ENCODE results near the gene ALDOC.
A peak's percentile ranks its signal among the peaks of the same experiment; 100 is the strongest.
"Not testable (repeated sequence)": the region's sequence is repeated elsewhere in the genome, so short reads cannot be mapped to it uniquely, and the experiment has no call there.

ALDOC gene

GRCh38 chr17:28580959-28581358, 4.3 kb upstream of the ALDOC start:
- no peak for DNase-seq

GRCh38 chr17:28579526-28579925, 2.8 kb upstream of the ALDOC start:
- no peak for DNase-seq

- no peak for DNase-seq
Measured at GRCh38 chr17:28578246-28579195, 1.8 kb upstream of the ALDOC start.

- no peak for DNase-seq
Measured at GRCh38 chr17:28577466-28577824, 750 bp upstream of the ALDOC start.

GRCh38 chr17:28576016-28576415, 679 bp downstream of the ALDOC start:
- not testable (repeated sequence) for DNase-seq

GRCh38 chr17:28575126-28575795, 1.4 kb downstream of the ALDOC start:
- no peak for DNase-seq

- no peak for DNase-seq
Measured at GRCh38 chr17:28574526-28574925, 2.2 kb downstream of the ALDOC start.

- no peak for DNase-seq
Measured at GRCh38 chr17:28573966-28574480, 2.7 kb downstream of the ALDOC start.

GRCh38 chr17:28573521-28573920, 3.2 kb downstream of the ALDOC start:
- DNase-seq, result no peak

GRCh38 chr17:28573040-28573380, 3.7 kb downstream of the ALDOC start:
- DNase-seq, result no peak

- no peak for DNase-seq
Measured at GRCh38 chr17:28572259-28573039, 4.2 kb downstream of the ALDOC start.

- peak; percentile 95 for DNase-seq
Measured at GRCh38 chr17:28571361-28572122, 5.2 kb downstream of the ALDOC start, which contains the start of gene PIGS. Gene PIGS (minus strand): TSS chr17:28571524. CDS start chr17:28571496, 28 bp downstream.

- peak; percentile 21 for DNase-seq
Measured at GRCh38 chr17:28570716-28571360, 5.9 kb downstream of the ALDOC start.

- no peak for DNase-seq
Measured at GRCh38 chr17:28569446-28569845, 7.2 kb downstream of the ALDOC start.

- DNase-seq, result no peak
Measured at GRCh38 chr17:28567604-28568003, 9.1 kb downstream of the ALDOC start.

GRCh38 chr17:28563475-28563874, 13.2 kb downstream of the ALDOC start:
- no peak for DNase-seq

GRCh38 chr17:28555022-28555421, 21.7 kb downstream of the ALDOC start:
- DNase-seq, result no peak

GRCh38 chr17:28554565-28554964, 22.1 kb downstream of the ALDOC start:
- no peak for DNase-seq

GRCh38 chr17:28553000-28553505, 23.6 kb downstream of the ALDOC start:
- DNase-seq, result peak; percentile 62

- peak; percentile 90 for DNase-seq
Measured at GRCh38 chr17:28552176-28552999, 24.3 kb downstream of the ALDOC start, which contains the start of gene UNC119. Gene UNC119 (minus strand): TSS chr17:28552624. CDS start chr17:28552557, 67 bp downstream.

Measured in NCI-H2171 (cell line).